ENCODE data around the gene ELOVL2.
A peak's percentile ranks its signal among the peaks of the same experiment; 100 is the strongest.

Gene ELOVL2

GRCh38 chr6:11036351-11036740 is 7.8 kb downstream of the ELOVL2 start:
- Mint-ChIP-seq H3K4me3 (no peak overlapping the region), H3K9me3 (no peaks in the 10 kb centered on the region), H3K4me1 (no peaks in the 10 kb centered on the region), H3K27ac (peak overlapping the region in 1 of 3 experiments; percentile 23), H3K27me3 (ENCODE audit: low read depth) (peaks cover 19% of the 10 kb centered on the region), H3K36me3 (ENCODE audit: low read depth) (no peaks in the 10 kb centered on the region)
- TF ChIP-seq CTCF (IDR thresholded peaks at IDR 0.05; ENCODE audit: unreplicated experiment in 3 of 3) = no peak

GRCh38 chr6:11035616-11036350 is 8.3 kb downstream of the ELOVL2 start:
- Mint-ChIP-seq H3K36me3 (ENCODE audit: low read depth) (no peaks in the 10 kb centered on the region), H3K27me3 (ENCODE audit: low read depth) (peaks cover 14% of the 10 kb centered on the region), H3K4me3 (no peak overlapping the region), H3K4me1 (no peaks in the 10 kb centered on the region), H3K9me3 (no peaks in the 10 kb centered on the region), H3K27ac (no peak overlapping the region)
- no peak for TF ChIP-seq CTCF (IDR thresholded peaks at IDR 0.05; ENCODE audit: unreplicated experiment in 3 of 3)

- Mint-ChIP-seq H3K9me3 (no peaks in the 10 kb centered on the region), H3K4me1 (no peaks in the 10 kb centered on the region), H3K27ac (no peak overlapping the region), H3K4me3 (no peak overlapping the region), H3K36me3 (ENCODE audit: low read depth) (no peaks in the 10 kb centered on the region), H3K27me3 (ENCODE audit: low read depth) (peaks cover 8% of the 10 kb centered on the region)
- no peak for TF ChIP-seq CTCF (IDR thresholded peaks at IDR 0.05; ENCODE audit: unreplicated experiment in 3 of 3)
Observed at GRCh38 chr6:11033825-11034224, 10.3 kb downstream of the ELOVL2 start.

GRCh38 chr6:11030904-11031303 is 13.2 kb downstream of the ELOVL2 start:
- Mint-ChIP-seq H3K27ac (no peak overlapping the region), H3K4me3 (no peak overlapping the region)

GRCh38 chr6:11028959-11029358 is 15.1 kb downstream of the ELOVL2 start:
- Mint-ChIP-seq H3K36me3 (ENCODE audit: low read depth) (no peaks in the 10 kb centered on the region), H3K27ac (no peak overlapping the region), H3K4me3 (no peak overlapping the region), H3K4me1 (peaks cover 8% of the 10 kb centered on the region), H3K27me3 (ENCODE audit: low read depth) (no peaks in the 10 kb centered on the region), H3K9me3 (no peaks in the 10 kb centered on the region)
- TF ChIP-seq CTCF (IDR thresholded peaks at IDR 0.05; ENCODE audit: unreplicated experiment in 3 of 3) = no peak

More at GRCh38 chr6:11030904-11031303, 13.2 kb downstream of the ELOVL2 start:
- Mint-ChIP-seq H3K4me1 (peaks cover 5% of the 10 kb centered on the region), H3K9me3 (no peaks in the 10 kb centered on the region), H3K27me3 (ENCODE audit: low read depth) (no peaks in the 10 kb centered on the region), H3K36me3 (ENCODE audit: low read depth) (no peaks in the 10 kb centered on the region)
- no peak for TF ChIP-seq CTCF (IDR thresholded peaks at IDR 0.05; ENCODE audit: unreplicated experiment in 3 of 3)

- Mint-ChIP-seq H3K36me3 (ENCODE audit: low read depth) (no peaks in the 10 kb centered on the region), H3K9me3 (no peaks in the 10 kb centered on the region), H3K27ac (no peak overlapping the region), H3K4me1 (peaks cover 8% of the 10 kb centered on the region), H3K4me3 (no peak overlapping the region), H3K27me3 (ENCODE audit: low read depth) (no peaks in the 10 kb centered on the region)
- no peak for TF ChIP-seq CTCF (IDR thresholded peaks at IDR 0.05; ENCODE audit: unreplicated experiment in 3 of 3)
Observed at GRCh38 chr6:11027565-11028110, 16.5 kb downstream of the ELOVL2 start.
